ENCODE results near the gene FGFRL1. TPM values are rescaled to one million over a fixed set of nuclear protein-coding genes. Genes with fewer than 3 reads are reported as not detected.

FGFRL1 gene
- total RNA-seq, 1 experiment from 2014 or later, result 59.5 TPM

DNA sequence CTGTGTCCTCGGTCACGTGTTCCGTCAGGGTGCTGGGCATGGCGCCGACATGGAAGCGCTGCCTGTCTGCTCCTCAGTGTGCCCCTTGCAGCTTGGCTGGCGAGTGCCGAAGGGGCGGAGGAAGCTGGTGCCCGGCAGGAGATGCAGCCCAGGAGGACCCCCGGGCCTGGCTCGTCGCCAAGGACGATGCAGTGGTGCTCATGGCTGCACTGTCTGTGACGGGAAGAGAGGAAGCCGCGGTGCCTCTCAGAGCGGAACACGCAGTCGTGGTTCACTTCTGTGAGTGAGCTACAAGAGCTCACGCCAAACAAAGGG is 38.1 kb downstream of the FGFRL1 start:
- no peaks in the 10 kb centered on the region for H4K20me1 ChIP-seq (ENCODE audit: insufficient read depth)
- no TSS peak for BruUV-seq (replicated peaks)
- peaks cover 49% of the 10 kb centered on the region for H3K27me3 ChIP-seq (ENCODE audit: insufficient read depth, low read depth)
- no peaks in the 10 kb centered on the region for H3K9me3 ChIP-seq (ENCODE audit: insufficient read depth, low read depth)
- H3K79me2 ChIP-seq (ENCODE audit: low read depth), result no peaks in the 10 kb centered on the region
- DNase-seq, result no peak
- ChIA-PET POLR2A (ENCODE audit: unreplicated experiment) (no interaction called here), CTCF (no interaction called here)
- TF ChIP-seq, protein P1, sequence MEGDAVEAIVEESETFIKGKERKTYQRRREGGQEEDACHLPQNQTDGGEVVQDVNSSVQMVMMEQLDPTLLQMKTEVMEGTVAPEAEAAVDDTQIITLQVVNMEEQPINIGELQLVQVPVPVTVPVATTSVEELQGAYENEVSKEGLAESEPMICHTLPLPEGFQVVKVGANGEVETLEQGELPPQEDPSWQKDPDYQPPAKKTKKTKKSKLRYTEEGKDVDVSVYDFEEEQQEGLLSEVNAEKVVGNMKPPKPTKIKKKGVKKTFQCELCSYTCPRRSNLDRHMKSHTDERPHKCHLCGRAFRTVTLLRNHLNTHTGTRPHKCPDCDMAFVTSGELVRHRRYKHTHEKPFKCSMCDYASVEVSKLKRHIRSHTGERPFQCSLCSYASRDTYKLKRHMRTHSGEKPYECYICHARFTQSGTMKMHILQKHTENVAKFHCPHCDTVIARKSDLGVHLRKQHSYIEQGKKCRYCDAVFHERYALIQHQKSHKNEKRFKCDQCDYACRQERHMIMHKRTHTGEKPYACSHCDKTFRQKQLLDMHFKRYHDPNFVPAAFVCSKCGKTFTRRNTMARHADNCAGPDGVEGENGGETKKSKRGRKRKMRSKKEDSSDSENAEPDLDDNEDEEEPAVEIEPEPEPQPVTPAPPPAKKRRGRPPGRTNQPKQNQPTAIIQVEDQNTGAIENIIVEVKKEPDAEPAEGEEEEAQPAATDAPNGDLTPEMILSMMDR (conservative IDR thresholded peaks at IDR 0.05), result no peak
- no peak for TF ChIP-seq EZH2 (IDR thresholded peaks at IDR 0.05; ENCODE audit: low read depth)
- no peak overlapping the region for H2AFZ ChIP-seq
- peaks cover under 1% of the 10 kb centered on the region; the same call in 1 of the 2 replicates for H3F3A ChIP-seq (ENCODE audit: insufficient read depth, low read depth)
- intact Hi-C loops (cut with micrococcal nuclease; ENCODE audit: unreplicated experiment), result loop anchor here (10.0 kb wide), 1 partner anchor 285 kb away; no protein-coding TSS in a partner anchor
- no peak overlapping the region for H3K27ac ChIP-seq
- no peaks in the 10 kb centered on the region for H3K9me2 ChIP-seq (ENCODE audit: insufficient read depth)
- H3K4me3 ChIP-seq, result no peak overlapping the region
- H3K4me1 ChIP-seq (replicated peaks; ENCODE audit: insufficient read depth), result peaks cover 13% of the 10 kb centered on the region; the same call in 1 of the 2 replicates
- H3K36me3 ChIP-seq (ENCODE audit: low read depth), result no peaks in the 10 kb centered on the region
- H3K4me2 ChIP-seq, result no peak overlapping the region

GRCh38 chr4:1050486-1051213 is 39.2 kb downstream of the FGFRL1 start:
- ChIA-PET POLR2A (ENCODE audit: unreplicated experiment) (no interaction called here), CTCF (no interaction called here)
- Histone ChIP-seq H3K79me2 (ENCODE audit: low read depth) (no peaks in the 10 kb centered on the region), H3K4me3 (no peak overlapping the region), H3K9me3 (ENCODE audit: insufficient read depth, low read depth) (no peaks in the 10 kb centered on the region), H3K4me2 (no peak overlapping the region), H3K27me3 (ENCODE audit: insufficient read depth, low read depth) (peaks cover 55% of the 10 kb centered on the region), H3K4me1 (replicated peaks; ENCODE audit: insufficient read depth) (0 out of 2 replicates have a peak, but pooled peaks cover 8% of the 10 kb centered on the region), H2AFZ (no peak overlapping the region), H3K9me2 (ENCODE audit: insufficient read depth) (no peaks in the 10 kb centered on the region), H3F3A (ENCODE audit: insufficient read depth, low read depth) (no peaks in the 10 kb centered on the region), H3K27ac (no peak overlapping the region), H3K36me3 (ENCODE audit: low read depth) (no peaks in the 10 kb centered on the region), H4K20me1 (ENCODE audit: insufficient read depth) (no peaks in the 10 kb centered on the region)
- intact Hi-C loops (cut with micrococcal nuclease; ENCODE audit: unreplicated experiment), result no loop called here
- TF ChIP-seq EZH2 (IDR thresholded peaks at IDR 0.05; ENCODE audit: low read depth), result no peak
- TF ChIP-seq, protein P1 (conservative IDR thresholded peaks at IDR 0.05), result no peak
- BruUV-seq (replicated peaks), result no TSS peak
- no peak for DNase-seq

DNA sequence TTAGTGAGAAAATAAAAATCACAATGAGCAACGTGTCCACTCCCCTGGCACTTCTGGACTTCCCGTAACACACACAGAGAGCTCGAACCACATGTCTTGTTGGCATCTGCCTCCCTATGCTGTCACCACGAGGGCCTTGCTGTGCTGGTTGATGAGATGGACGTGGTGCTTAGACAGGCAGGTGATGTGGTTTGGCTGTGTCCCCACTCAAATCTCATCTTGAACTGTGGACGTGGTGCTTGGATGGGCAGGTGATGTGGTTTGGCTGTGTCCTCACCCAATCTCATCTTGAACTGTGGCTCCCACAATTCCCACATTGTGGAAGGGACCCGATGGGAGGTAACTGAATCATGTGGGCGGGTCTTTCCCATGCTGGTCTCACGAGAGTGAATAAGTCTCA is 40.0 kb downstream of the FGFRL1 start:
- Histone ChIP-seq H3K4me3 (no peak overlapping the region), H3K4me1 (replicated peaks; ENCODE audit: insufficient read depth) (0 out of 2 replicates have a peak, but pooled peaks cover 8% of the 10 kb centered on the region), H3K27me3 (ENCODE audit: insufficient read depth, low read depth) (peaks cover 62% of the 10 kb centered on the region), H3K36me3 (ENCODE audit: low read depth) (no peaks in the 10 kb centered on the region), H3K9me3 (ENCODE audit: insufficient read depth, low read depth) (no peaks in the 10 kb centered on the region), H3K79me2 (ENCODE audit: low read depth) (no peaks in the 10 kb centered on the region), H3K27ac (no peak overlapping the region), H3K4me2 (no peak overlapping the region), H3F3A (ENCODE audit: insufficient read depth, low read depth) (no peaks in the 10 kb centered on the region), H3K9me2 (ENCODE audit: insufficient read depth) (no peaks in the 10 kb centered on the region), H2AFZ (no peak overlapping the region), H4K20me1 (ENCODE audit: insufficient read depth) (no peaks in the 10 kb centered on the region)
- TF ChIP-seq EZH2 (IDR thresholded peaks at IDR 0.05; ENCODE audit: low read depth), result no peak
- TF ChIP-seq, protein P1 (conservative IDR thresholded peaks at IDR 0.05), result no peak
- ChIA-PET POLR2A (ENCODE audit: unreplicated experiment) (no interaction called here), CTCF (no interaction called here)
- intact Hi-C loops (cut with micrococcal nuclease; ENCODE audit: unreplicated experiment), result no loop called here
- no peak for DNase-seq
- BruUV-seq (replicated peaks), result no TSS peak
